ENCODE measurements around the gene CEP170B. TPM values are rescaled to one million over a fixed set of nuclear protein-coding genes. Genes with fewer than 3 reads are reported as not detected.
"Not testable (repeated sequence)": the region's sequence is repeated elsewhere in the genome, so short reads cannot be mapped to it uniquely, and the experiment has no call there.

The CEP170B gene
- total RNA-seq, 1 donor from 2014 or later, result 22.9 TPM

DNA sequence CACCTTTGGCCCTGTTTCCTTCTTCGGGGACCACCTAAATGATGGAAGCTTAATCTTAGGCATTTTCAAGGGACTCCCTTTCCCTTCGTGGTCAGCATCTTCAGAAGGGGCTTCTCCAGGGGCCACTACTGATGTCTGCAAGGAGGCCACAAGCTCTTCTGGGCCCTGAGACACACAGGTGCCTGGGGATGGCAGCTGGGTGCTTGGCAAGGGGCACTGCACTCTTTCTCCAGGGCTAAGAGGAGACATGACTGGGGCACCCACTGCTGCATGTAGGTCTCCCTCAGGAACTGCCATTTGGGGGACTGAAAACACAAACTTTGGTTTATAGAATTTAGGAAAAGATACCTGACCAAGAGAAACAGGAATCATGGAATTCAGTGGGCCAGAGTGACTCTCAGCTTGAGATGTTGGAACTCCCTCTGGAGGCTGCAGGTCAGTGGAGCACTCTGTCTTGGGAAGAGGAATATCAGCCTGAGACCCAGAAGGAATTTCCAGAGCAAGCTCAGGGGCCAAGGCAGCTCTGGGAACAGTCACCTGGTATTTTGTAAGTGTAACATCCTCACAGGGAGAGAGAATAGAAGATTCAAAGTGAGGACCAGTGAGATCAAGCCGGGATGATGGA is 75.6 kb downstream of the CEP170B start:
- DNase-seq (ENCODE audit: low spot score), result no peak
- no peak for ATAC-seq

DNA sequence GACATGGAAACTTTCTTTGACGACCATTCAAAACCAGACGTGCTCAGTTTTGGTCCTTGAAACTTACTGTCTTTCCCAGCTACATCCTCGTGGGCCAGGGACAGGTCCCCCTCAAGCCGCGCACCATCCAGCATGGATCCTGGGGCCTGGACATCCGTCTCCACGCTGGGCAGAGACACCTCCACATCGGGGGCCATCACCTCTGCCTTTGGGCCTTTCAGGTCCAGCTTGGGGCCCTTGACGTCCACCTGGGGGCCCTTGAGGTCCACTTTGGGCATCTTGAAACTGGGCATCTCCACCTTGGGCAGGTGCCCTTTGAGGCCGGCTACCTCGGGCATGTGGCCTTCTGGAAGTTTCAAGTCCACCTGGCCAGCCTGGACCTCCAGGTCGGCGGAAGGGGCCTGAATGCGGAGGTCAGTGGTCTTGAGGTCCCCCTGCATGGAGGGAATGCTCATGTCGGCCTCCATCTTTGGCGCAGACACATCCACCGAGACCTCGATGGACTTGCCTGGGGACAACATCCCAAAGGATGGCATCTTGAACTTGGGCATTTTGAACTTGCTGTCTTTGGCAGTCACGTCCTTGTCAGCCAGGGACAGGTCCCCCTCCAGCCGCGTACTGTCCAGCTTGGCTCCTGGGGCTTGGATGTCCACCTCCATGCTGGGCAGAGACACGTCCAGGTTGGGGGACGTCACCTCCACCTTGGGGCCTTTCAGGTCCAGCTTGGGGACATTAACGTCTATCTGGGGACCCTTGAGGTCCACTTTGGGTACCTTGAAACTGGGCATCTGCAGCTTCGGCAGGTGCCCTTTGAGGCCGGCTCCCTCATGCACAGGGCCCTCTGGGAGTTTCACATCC is 76.7 kb downstream of the CEP170B start:
- DNase-seq (ENCODE audit: low spot score), result no peak
- no peak for ATAC-seq

DNA sequence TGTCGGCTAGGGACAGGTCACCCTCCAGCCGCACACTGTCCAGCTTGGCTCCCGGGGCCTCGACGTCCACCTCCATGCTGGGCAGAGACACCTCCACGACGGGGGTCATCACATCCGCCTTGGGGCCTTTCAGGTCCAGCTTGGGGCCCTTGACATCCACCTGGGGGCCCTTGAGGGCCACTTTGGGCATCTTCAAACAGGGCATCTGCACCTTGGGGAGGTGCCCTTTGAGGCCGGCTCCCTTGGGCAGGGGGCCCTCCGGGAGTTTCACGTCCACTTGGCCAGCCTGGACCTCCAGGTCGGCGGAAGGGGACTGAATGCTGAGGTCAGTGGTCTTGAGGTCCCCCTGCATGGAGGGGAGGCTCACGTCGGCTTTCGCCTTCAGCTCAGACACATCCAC is 77.5 kb downstream of the CEP170B start:
- no peak for DNase-seq (ENCODE audit: low spot score)

DNA sequence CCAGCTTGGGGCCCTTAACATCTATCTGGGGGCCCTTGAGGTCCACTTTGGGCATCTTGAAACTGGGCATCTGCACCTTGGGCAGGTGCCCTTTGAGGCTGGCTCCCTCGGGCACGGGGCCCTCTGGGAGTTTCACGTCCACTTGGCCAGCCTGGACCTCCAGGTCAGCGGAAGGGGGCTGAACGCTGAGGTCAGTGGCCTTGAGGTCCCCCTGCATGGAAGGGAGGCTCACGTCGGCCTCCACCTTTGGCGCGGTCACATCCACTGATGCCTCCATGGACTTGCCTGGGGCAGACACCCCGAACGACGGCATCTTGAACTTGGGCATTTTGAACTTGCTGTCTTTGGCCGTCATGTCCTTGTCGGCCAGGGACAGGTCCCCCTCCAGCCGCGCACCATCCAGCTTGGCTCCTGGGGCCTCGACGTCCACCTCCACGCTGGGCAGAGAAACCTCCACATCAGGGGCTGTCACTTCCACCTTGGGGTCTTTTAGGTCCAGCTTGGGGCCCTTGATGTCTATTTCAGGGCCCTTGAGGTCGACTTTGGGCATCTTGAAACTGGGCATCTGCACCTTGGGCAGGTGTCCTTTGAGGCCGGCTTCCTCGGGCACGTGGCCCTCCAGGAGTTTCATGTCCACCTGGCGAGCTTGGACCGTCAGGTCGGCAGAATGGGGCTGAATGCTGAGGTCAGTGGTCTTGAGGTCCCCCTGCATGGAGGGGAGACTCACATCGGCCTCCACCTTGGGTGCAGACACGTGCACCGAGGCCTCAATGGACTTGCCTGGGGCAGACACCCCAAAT is 78.3 kb downstream of the CEP170B start:
- not testable (repeated sequence) for DNase-seq (ENCODE audit: low spot score); ATAC-seq

More for the DNA sequence above, 77.5 kb downstream of the CEP170B start:
- no peak for ATAC-seq

DNA sequence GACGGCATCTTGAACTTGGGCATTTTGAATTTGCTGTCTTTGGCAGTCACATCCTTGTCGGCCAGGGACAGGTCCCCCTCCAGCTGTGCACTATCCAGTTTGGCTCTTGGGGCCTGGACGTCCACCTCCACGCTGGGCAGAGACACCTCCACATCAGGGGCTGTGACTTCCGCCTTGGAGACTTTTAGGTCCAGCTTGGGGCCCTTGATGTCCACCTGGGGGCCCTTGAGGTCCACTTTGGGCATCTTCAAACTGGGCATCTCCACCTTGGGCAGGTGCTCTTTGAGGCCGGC is 78.9 kb downstream of the CEP170B start:
- ATAC-seq; DNase-seq (ENCODE audit: low spot score): not testable (repeated sequence)

DNA sequence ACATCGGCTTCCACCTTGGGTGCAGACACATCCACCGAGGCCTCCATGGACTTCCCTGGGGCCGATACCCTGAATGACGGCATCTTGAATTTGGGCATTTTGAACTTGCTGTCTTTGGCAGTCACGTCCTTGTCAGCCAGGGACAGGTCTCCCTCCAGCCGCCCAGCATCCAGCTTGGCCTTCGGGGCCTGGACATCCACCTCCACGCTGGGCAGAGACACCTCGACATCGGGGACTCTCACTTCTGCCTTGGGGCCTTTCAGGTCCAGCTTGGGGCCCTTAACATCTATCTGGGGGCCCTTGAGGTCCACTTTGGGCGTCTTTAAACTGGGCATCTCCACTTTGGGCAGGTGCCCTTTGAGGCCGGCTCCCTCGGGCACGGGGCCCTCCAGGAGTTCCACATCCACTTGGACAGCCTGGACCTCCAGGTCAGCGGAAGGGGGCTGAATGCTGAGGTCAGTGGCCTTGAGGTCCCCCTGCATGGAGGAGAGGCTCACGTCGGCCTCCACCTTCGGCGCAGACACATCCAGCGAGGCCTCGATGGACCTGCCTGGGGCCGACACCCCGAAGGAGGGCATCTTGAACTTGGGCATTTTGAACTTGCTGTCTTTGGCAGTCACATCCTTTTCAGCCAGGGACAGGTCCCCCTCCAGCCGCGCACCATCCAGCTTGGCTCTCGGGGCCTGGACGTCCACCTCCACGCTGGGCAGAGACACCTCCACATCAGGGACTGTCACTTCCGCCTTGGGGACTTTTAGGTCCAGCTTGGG is 79.6 kb downstream of the CEP170B start:
- ATAC-seq; DNase-seq (ENCODE audit: low spot score): not testable (repeated sequence)

DNA sequence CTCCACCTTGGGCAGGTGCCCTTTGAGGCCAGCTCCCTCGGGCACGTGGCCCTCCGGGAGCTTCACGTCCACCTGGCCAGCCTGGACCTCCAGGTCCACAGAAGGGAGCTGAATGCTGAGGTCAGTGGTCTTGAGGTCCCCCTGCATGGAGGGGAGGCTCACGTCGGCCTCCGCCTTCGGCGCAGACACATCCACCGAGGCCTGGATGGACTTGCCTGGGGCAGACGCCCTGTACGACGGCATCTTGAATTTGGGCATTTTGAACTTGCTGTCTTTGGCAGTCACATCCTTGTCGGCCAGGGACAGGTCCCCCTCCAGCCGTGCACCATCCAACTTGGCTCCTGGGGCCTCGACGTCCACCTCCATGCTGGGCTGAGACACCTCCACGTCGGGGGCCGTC is 80.2 kb downstream of the CEP170B start:
- not testable (repeated sequence) for DNase-seq (ENCODE audit: low spot score); ATAC-seq

Other genes with a start within 250 kb of the CEP170B start
- gene INF2, start 175.7 kb upstream of the CEP170B start, total RNA-seq, result 63.1 TPM
- gene ADSS1, start 141.0 kb upstream of the CEP170B start, total RNA-seq, result 51.9 TPM
- gene SIVA1, start 112.1 kb upstream of the CEP170B start, total RNA-seq, result 50.3 TPM
- 90.1 TPM for gene AKT1, start 69.5 kb upstream of the CEP170B start, total RNA-seq
- gene ZBTB42, start 64.2 kb upstream of the CEP170B start, total RNA-seq, result 4.9 TPM
- gene PLD4, start 59.6 kb downstream of the CEP170B start, total RNA-seq, result not detected
- 5.5 TPM for gene AHNAK2, start 113.1 kb downstream of the CEP170B start, total RNA-seq
- 2.2 TPM for gene CLBA1, start 120.5 kb downstream of the CEP170B start, total RNA-seq
- 1.4 TPM for gene CDCA4, start 155.8 kb downstream of the CEP170B start, total RNA-seq
- gene GPR132, start 200.2 kb downstream of the CEP170B start, total RNA-seq, result 0.40 TPM